GM12865 (cell line): ENCODE results near the gene MAP3K8.

Source experiments
- DNase-seq: peaks from one replicate; pipeline ENCODE4 v3.0.0; 2010; ENCODE audit warnings: low read depth
- H3K4me3 ChIP-seq: 2 replicates; pipeline ENCODE4 v1.5.1; 2011; ENCODE audit warnings: mild to moderate bottlenecking, low read depth, low read length, control low read depth
- TF ChIP-seq, protein P1 (sequence below): IDR thresholded peaks from 2 replicates; pipeline ENCODE4 v1.5.1; 2011; ENCODE audit warnings: low read length, control low read depth, low read depth, inconsistent platforms; ENCODE audit not compliant: insufficient read depth; ENCODE audit errors: missing control alignments

MAP3K8 gene

DNA sequence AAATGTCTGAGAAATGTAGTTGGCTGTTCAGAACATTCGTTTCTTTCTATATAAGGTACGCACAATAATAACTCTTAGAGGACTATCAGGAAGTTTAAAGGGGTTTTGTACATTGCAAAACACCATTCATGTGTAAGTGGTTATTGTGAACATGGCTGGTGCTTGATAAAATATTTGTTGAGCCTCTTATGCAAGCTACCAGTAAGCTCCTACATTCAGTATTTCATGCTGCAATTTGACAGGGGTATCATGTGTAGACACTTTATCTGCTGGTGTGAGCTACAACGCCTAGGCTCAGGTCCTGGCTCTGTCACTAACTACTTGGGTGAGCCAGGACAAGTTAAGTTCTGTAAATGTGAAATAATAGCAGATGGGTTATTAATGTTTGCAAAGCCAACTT, 75.5 kb downstream of the MAP3K8 start:
- no peak for DNase-seq

GRCh38 chr10:30510184-30510931, 76.4 kb downstream of the MAP3K8 start:
- TF ChIP-seq, protein P1, sequence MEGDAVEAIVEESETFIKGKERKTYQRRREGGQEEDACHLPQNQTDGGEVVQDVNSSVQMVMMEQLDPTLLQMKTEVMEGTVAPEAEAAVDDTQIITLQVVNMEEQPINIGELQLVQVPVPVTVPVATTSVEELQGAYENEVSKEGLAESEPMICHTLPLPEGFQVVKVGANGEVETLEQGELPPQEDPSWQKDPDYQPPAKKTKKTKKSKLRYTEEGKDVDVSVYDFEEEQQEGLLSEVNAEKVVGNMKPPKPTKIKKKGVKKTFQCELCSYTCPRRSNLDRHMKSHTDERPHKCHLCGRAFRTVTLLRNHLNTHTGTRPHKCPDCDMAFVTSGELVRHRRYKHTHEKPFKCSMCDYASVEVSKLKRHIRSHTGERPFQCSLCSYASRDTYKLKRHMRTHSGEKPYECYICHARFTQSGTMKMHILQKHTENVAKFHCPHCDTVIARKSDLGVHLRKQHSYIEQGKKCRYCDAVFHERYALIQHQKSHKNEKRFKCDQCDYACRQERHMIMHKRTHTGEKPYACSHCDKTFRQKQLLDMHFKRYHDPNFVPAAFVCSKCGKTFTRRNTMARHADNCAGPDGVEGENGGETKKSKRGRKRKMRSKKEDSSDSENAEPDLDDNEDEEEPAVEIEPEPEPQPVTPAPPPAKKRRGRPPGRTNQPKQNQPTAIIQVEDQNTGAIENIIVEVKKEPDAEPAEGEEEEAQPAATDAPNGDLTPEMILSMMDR, result peak; percentile 8
- no peak overlapping the region for H3K4me3 ChIP-seq
- DNase-seq, result peak; percentile 87

More for the DNA sequence above, 75.5 kb downstream of the MAP3K8 start:
- TF ChIP-seq, protein P1, result no peak
- no peak overlapping the region for H3K4me3 ChIP-seq

- H3K4me3 ChIP-seq, result no peak overlapping the region
- TF ChIP-seq, protein P1, result no peak
- peak; percentile 55 for DNase-seq
Observed at GRCh38 chr10:30510932-30511700, 77.1 kb downstream of the MAP3K8 start.
